GM18498 (cell line): ENCODE results near the gene VMP1.
"Not testable (repeated sequence)": the region's sequence is repeated elsewhere in the genome, so short reads cannot be mapped to it uniquely, and the experiment has no call there.

Source experiments
- ATAC-seq: cut with Tn5 transposase; IDR thresholded peaks from one replicate; pipeline ENCODE4 v1.9.1; 2021; ENCODE audit warnings: mild to moderate bottlenecking, moderate library complexity; ENCODE audit not compliant: unreplicated experiment

VMP1 gene

GRCh38 chr17:59853919-59854729, 146.7 kb downstream of the VMP1 start:
- ATAC-seq: not testable (repeated sequence)

- no peak for ATAC-seq
These were observed 149.7 kb downstream of the VMP1 start for GRCh38 chr17:59856859-59857794.

- no peak for ATAC-seq
These were observed 150.8 kb downstream of the VMP1 start for GRCh38 chr17:59858167-59858816.

GRCh38 chr17:59858932-59859331, 151.5 kb downstream of the VMP1 start:
- no peak for ATAC-seq

GRCh38 chr17:59859444-59860025, 152.1 kb downstream of the VMP1 start:
- no peak for ATAC-seq

GRCh38 chr17:59863616-59864015, 156.2 kb downstream of the VMP1 start:
- ATAC-seq: no peak

GRCh38 chr17:59869941-59870218, 162.4 kb downstream of the VMP1 start:
- no peak for ATAC-seq

GRCh38 chr17:59870482-59870881, 163.0 kb downstream of the VMP1 start:
- no peak for ATAC-seq

- ATAC-seq: no peak
These were observed 164.9 kb downstream of the VMP1 start for GRCh38 chr17:59872351-59872750.

- not testable (repeated sequence) for ATAC-seq
These were observed 166.0 kb downstream of the VMP1 start for GRCh38 chr17:59873414-59873813.

- no peak for ATAC-seq
These were observed 166.9 kb downstream of the VMP1 start for GRCh38 chr17:59874376-59874775.

GRCh38 chr17:59876107-59876506, 168.7 kb downstream of the VMP1 start:
- ATAC-seq: no peak

- no peak for ATAC-seq
These were observed 170.5 kb downstream of the VMP1 start for GRCh38 chr17:59877965-59878364.

- no peak for ATAC-seq
These were observed 171.2 kb downstream of the VMP1 start for GRCh38 chr17:59878624-59879023.

GRCh38 chr17:59884861-59885260, 177.4 kb downstream of the VMP1 start:
- ATAC-seq: no peak

GRCh38 chr17:59888145-59888750, 180.8 kb downstream of the VMP1 start:
- no peak for ATAC-seq

GRCh38 chr17:59890720-59891119, 183.3 kb downstream of the VMP1 start:
- no peak for ATAC-seq
